ENCODE results near the gene ZMIZ1.
A peak's percentile ranks its signal among the peaks of the same experiment; 100 is the strongest.

ZMIZ1 gene

GRCh38 chr10:79229071-79229541 is 160.3 kb downstream of the ZMIZ1 start:
- DNase-seq (ENCODE audit: low read depth in 2 of 2), result no peak

- no peak for DNase-seq (ENCODE audit: low read depth in 2 of 2)
These were observed 161.1 kb downstream of the ZMIZ1 start for GRCh38 chr10:79229830-79230327.

GRCh38 chr10:79230328-79230830 is 161.6 kb downstream of the ZMIZ1 start:
- DNase-seq (ENCODE audit: low read depth in 2 of 2), result no peak

DNA sequence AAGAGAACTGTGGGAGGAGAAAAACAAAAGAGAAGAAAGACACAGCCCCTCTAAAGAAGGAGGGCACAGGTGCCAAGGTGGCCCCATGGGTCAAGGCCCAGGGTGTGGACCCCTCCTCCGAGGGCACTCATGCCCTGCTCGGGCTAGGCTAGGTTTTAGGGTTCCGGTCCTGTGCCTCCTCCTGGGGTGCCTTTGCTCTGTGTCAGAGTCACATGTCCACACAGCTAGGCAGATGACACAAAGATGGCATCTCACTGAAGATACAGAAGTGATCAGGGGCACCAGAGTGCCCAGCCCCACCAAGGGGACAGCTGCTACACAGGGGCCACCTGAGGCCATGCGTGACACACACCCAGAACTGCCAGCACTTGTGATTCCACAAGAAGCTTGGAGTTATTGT is 162.1 kb downstream of the ZMIZ1 start:
- DNase-seq (ENCODE audit: low read depth in 2 of 2), result no peak

- no peak for DNase-seq (ENCODE audit: low read depth in 2 of 2)
These were observed 163.1 kb downstream of the ZMIZ1 start for GRCh38 chr10:79231908-79232307.

DNA sequence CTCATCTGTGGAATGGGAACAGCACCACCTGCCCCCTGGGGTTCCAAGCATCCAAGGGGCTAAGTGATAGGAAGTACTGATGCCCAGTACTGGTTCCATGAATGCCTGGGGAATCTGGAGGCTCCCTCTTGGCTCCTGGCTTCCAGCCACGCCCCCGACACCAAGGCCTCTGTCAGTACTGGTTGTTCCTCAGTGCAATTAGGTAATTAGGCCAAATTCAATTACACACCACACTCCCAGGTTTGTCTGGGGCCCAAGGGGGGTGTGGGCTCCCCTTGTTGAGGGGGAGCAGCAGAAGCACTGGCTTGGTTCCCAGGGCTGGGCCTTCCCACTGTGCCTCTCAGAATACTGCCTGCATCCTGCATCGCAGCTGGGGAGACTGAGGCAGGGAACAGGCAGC is 164.1 kb downstream of the ZMIZ1 start:
- DNase-seq (ENCODE audit: low read depth in 2 of 2), result no peak

DNA sequence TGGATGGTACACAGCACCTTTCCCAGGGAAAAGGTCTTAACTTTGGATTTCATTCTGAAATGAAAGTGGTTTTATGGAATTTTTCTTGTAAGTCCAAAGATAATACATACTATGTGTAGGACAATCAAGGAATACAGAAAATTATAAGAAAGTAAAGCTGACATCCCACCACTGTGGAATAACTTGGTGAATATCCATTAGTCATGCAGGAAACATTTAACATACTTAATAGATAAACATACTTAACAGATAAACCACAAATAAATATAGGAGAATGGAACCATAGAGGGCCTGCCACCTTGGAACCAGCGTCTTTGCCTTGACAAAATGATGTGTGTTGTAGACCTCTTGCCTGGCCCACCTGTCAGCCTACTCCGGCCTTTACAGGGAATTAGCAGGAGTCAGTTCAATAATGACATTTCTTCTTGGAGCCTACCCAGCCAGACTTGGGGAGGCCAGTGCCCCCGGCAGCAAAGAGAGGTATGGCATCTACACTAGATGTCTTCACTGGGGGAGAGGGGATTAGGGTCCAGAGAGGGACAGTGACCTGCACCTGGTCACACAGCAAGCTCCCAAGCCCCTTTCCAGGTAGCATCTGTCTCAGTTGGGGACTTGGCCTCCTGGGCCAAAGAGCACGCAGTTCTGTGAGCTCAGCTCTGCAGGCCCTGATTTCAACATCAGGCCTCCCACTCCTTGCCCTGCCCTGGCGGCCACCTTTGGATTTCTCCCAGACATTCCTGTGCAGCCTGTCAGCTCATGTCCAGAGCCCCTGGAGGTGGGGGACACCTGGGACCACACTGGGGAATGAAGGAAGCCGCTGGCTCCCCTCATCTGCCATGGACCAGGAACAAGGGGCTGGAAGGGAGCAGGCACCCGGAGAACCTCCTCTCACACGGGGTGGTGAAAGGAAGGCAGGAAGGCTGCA is 165.9 kb downstream of the ZMIZ1 start:
- no peak for DNase-seq (ENCODE audit: low read depth in 2 of 2)

DNA sequence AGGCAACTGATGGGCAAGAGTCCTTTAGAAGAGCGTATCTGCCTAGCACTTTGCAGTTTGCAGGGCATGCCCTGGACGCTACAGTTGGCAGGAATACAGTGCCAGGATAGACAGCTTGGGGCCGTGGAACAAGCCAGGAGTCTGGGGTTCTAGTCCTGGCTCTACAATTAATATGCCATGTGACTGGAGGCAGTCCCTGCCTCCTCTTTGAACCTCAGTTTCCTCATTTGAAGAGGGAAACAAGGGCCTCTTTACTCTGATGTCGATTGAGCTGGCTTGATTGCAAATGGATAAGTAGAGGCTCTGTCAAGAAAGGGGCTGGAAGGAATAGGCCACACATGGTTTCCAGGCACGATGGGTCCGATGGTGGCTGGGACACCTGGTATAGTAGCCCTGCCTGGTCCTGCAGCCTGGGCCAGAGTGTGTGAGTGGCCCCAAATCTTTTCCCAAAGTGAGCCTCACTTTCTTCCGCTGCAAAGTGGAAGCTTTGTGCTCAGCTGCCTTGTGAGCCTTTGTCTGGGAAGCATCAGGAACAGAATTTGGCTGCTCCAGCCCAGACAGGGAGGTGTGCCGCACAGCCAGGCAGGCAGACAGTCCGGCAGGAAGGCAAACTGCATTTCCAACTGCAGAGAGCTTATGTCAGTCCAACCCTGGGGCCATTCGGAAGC is 167.1 kb downstream of the ZMIZ1 start:
- DNase-seq (ENCODE audit: low read depth in 2 of 2), result no peak

- DNase-seq (ENCODE audit: low read depth in 2 of 2), result no peak
These were observed 167.6 kb downstream of the ZMIZ1 start for GRCh38 chr10:79236433-79236765.

- no peak for DNase-seq (ENCODE audit: low read depth in 2 of 2)
These were observed 168.8 kb downstream of the ZMIZ1 start for GRCh38 chr10:79237454-79238157.

GRCh38 chr10:79238158-79238520 is 169.4 kb downstream of the ZMIZ1 start:
- DNase-seq (ENCODE audit: low read depth in 2 of 2), result no peak

DNA sequence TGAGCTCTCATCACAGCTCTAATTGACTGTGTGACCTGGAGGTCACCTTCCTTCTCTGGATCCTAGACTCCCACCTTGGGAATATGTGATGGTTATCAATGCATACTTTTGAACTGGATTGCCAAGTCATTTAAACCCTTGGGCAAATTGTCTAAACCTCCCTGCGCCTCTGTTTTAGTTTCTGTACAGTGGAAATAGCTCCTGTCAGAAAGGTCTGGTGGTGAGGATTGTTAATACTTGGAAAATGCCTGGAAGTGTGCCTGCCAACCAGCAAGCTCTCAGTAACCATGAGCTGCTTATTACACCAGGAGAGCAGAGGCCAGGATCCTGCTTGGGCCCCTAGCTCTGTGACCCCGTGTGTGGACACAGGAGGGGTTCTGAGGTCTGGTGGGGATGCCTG is 169.8 kb downstream of the ZMIZ1 start:
- no peak for DNase-seq (ENCODE audit: low read depth in 2 of 2)

DNA sequence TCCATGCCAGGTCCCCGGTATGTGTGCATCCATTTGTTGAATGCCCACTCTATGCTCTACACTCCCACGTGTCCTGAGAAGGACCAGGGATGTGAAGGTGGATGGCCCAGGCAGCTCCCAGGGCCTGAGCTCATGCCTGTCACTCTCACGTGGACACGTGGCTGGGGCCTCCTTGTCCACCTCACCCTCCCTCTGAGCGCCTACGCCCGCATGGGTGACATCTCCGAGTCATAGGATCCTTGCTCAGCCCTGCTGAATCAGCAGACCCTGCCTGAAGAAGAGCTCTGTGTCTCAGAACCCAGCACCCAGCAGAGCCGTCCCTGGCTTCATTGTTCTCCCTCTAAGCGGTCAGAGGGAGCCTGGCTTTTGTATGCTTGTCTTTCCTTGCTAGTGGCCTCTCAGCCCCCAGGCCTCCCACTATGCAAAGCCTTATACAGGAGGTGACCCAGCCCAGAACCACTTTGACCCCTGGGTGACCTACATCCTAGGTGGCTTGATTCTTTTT is 170.6 kb downstream of the ZMIZ1 start:
- DNase-seq (ENCODE audit: low read depth in 2 of 2), result no peak

DNA sequence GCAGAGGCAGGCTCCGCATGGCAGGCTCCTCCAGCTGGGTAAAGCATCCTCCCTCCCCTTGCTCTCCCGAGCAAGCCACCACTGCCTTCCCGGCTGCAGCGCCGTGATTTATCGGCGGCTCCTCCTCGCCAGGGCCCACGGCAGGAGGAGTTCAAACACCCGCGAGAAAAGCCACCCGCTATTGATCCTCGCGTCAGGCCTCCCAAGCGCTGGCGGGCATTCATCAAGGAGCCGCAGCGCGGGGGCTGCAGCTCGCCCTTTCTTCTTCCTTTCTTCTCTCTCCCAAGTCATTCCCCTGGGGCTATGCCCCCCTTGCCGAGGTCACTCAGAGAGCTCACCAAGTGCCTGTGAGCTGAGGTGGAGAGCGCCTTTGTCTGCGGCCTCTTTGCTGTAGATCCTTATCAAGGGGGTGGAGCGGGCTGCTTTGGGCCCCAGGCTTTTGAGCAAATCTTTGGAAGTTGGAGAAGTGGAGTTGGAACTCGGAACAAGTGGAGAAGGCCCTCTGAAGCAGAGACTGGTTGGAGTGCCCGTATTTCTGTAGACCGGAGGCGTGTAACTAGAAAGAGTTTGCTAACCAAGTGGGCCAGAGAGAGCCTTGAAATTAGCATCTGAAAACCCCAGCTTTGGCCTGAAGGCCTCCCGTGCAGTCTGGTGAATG is 171.3 kb downstream of the ZMIZ1 start:
- DNase-seq (ENCODE audit: low read depth in 2 of 2), result no peak

- DNase-seq (ENCODE audit: low read depth in 2 of 2), result no peak
These were observed 172.8 kb downstream of the ZMIZ1 start for GRCh38 chr10:79241629-79241989.

DNA sequence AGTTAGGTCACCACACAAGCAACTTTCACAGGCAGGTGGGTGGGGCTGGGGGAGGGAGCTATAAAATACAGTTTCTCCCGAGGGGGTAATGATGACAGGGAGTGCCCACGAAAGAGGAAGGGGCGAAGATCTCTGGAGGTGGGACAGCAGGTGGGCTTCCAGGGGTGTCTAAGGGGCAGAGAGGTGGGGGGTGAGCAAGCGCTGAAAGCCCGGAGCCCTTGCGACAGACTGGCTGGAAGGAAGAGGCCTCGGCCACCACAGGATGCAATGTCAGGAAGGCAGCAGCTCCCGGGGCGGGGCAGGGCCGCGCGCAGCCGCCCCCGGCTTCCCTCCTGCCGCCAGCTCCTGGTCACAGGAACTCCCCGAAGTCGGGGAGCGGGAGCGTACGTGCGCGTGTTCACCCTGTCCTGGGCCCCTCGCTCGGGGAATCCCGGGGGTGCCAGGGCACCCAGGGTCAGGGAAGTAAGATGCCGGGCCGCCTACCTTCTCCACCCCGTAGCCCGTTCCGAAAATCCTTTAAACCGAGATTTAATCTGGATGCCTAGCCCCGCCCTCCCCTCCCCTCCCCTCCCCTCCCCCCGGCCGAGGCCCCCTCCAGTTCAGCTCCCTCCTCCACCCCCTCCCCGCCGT is 173.3 kb downstream of the ZMIZ1 start:
- DNase-seq (ENCODE audit: low read depth in 2 of 2), result peak; percentile 63 to 75

- DNase-seq (ENCODE audit: low read depth in 2 of 2), result peak in 1 of 2 donors; percentile 61
These were observed 173.9 kb downstream of the ZMIZ1 start for GRCh38 chr10:79242620-79243152.

DNA sequence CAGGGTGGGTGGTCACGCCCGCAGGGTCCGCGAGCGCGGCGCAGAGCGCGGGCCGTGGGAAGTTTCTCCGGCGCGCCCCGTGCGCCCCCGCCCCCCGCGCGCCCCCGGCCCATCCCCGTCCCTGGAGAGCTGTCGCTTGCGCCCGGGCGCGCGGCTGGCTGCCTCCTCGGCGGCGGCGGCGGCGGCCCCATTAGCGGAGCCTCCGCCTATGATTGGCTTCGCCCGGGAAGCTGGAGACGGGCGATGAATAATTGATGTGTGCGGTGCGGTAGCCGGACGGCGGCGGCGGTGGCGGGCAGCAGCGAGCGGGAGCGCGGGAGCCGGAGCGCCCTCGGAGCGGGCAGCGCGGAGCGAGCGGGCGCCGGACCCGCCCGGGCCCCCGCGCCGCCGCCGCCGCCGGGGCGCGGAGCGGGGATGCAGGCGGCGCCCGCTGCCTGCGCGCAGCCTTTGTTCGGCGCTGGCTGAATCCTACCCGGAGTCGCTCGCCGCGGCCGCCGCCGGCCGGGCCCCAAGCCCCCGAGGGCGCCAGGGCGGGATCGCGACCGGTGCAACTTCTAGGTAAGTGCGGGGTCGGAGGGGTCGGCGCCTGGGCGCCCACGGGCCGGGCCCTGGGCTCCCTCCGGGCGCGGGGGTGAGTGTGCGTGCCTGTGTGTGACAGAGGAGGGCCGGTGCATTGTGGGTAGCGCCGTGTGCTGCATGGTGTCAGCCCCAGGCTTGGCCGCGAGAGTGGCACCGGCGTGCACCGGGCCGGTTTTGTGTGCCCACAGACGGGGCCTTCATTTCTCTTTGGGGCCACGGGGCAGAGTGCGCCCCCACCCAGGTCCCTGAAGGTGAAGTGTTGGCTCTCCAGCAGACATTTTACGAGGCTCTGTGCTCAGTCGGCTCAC is 174.7 kb downstream of the ZMIZ1 start:
- peak; percentile 54 to 61 for DNase-seq (ENCODE audit: low read depth in 2 of 2)

DNA sequence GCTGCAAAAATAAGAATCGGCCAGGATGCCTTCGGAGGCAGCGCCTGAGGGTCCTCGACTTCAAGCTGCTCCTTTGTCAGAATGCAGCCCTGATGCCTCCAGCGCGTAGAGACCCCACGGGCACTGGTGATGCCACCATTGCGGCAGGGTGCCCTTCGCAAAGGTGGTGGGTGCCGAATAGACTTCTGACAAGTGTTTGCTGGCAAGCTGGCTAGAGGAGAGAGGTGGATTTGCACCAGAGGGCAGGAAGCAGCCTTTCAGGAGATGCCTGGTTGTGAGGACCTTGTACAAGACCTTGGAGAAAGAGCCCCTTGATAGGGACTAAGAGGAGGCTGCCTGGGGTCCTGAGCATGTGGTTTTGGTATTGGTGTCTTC is 175.3 kb downstream of the ZMIZ1 start:
- DNase-seq (ENCODE audit: low read depth in 2 of 2), result no peak
